ENCODE measurements around the gene PDF.

Gene PDF

GRCh38 chr16:69277413-69277812 is 53.0 kb downstream of the PDF start:
- DNase-seq (ENCODE audit: low spot score), result no peak
